Measurements from ENCODE around the gene NTNG1. TPM values are rescaled to one million over a fixed set of nuclear protein-coding genes. Genes with fewer than 3 reads are reported as not detected.

The NTNG1 gene
- total and polyA plus RNA-seq, 12 donors: 0.13 to 4.6 (median 2.8) TPM; not detected in 2

DNA sequence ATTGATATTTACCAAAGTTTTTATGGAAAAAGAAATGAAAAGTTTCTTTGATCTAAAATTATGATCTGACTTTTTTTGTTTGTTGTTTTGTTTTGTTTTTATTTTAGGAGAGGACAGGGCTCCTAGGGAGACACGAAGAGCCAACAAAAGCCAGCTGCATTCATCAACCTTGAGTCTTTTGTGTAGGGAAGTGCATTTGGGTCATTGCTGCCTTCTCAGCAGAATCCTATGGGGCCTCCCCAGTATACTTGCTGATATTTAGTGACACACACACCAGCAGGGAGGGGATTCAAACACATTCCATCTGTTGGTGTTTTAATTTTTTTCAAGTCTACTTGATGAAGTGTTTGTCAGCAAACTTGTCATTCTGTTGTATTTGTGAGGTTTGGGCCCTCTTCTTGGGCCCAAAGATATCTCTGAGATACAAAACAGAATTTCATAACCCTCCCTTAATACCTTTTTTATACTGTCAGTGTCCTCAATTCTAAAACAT, 203.5 kb downstream of the NTNG1 start:
- Histone ChIP-seq H3K27me3 (no peaks in the 10 kb centered on the region), H3K4me3 (no peak overlapping the region), H3K27ac (no peak overlapping the region), H3K4me1 (replicated peaks in 1 of 2) (no peaks in the 10 kb centered on the region), H3K36me3 (replicated peaks in 1 of 2) (no peaks in the 10 kb centered on the region), H3K9me3 (replicated peaks in 1 of 3) (no peaks in the 10 kb centered on the region)
- intact Hi-C loops (cut with DNase I): no loop called here
- TF ChIP-seq POLR2A (IDR thresholded peaks at IDR 0.05) (no peak), CTCF (IDR thresholded peaks at IDR 0.05) (no peak)
- 35 to 58% (median 39%) methylated on average over 1 of the region's 1 CpG for WGBS, 4 donors
- no peak for DNase-seq

DNA sequence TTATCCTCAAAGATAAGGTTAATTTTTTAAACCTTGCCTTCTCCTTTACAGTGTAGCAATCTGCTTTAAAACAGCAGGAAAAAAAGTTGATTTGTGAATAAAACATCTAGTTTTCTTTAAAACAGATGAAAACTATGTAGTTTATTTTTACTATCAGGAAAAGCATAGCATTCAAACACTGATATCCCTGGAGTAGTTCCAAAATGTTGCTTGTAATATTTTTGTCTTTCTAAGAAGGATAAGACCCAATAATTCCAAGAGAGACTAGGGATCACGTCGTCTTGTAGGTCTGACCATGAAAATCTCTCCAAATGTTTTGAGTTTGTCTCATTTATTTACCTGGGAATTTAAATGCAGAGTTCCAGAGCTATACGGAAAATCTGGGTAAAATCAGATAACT, 204.0 kb downstream of the NTNG1 start:
- no peak for DNase-seq
- H3K27me3 ChIP-seq: no peaks in the 10 kb centered on the region
- WGBS, 4 donors: 38 to 47% (median 45%) methylated on average over 3 of the region's 3 CpGs
- H3K27ac ChIP-seq: no peak overlapping the region
- H3K4me1 ChIP-seq (replicated peaks in 1 of 2): no peaks in the 10 kb centered on the region
- no peaks in the 10 kb centered on the region for H3K36me3 ChIP-seq (replicated peaks in 1 of 2)
- TF ChIP-seq POLR2A (IDR thresholded peaks at IDR 0.05): no peak
- TF ChIP-seq CTCF (IDR thresholded peaks at IDR 0.05): no peak
- no peak overlapping the region for H3K4me3 ChIP-seq
- intact Hi-C loops (cut with DNase I): no loop called here
- no peaks in the 10 kb centered on the region for H3K9me3 ChIP-seq (replicated peaks in 1 of 3)

DNA sequence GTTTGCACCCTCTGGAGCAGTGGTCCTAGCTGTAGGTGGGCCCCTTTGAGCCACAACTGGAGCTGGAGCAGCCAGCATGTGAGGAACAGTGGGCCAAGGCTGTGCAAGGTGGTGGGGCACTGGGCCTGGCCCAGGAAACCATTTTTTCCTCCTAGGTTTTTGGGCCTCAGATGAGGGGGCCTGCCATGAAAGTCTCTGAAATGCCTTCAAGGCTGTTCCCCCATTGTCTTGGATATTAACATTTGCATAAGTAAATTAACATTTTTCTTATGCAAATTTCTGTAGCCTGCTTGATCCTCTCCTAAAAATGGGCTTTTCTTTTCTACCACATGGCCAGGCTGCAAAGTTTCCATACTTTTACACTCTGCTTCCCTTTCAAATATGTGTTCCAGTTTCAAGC, 212.0 kb downstream of the NTNG1 start:
- Histone ChIP-seq H3K4me3 (no peak overlapping the region), H3K27me3 (no peaks in the 10 kb centered on the region), H3K36me3 (replicated peaks in 1 of 2) (no peaks in the 10 kb centered on the region), H3K9me3 (replicated peaks in 1 of 3) (no peaks in the 10 kb centered on the region), H3K4me1 (replicated peaks in 1 of 2) (no peaks in the 10 kb centered on the region), H3K27ac (no peak overlapping the region)
- TF ChIP-seq POLR2A (IDR thresholded peaks at IDR 0.05): no peak
- no peak for TF ChIP-seq CTCF (IDR thresholded peaks at IDR 0.05)
- intact Hi-C loops (cut with DNase I): no loop called here
- no peak for DNase-seq

DNA sequence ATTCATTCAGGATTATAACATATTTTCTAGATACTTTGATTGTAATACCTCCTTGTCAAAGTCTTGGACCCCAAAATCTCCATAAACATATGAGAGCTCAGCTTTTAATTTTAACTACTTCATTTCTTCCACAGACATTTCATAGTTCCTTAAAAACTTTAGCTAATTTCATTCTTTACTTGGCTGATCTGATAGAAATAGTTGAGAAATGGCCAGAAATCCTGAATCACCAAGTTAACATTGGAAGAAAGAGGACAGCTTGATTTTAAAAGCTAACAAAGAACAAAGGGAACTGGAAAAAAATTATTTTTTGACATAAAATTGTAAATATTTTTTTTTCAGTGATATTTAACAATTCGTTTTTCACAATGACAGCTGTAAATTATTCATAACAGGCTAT, 216.5 kb downstream of the NTNG1 start:
- Histone ChIP-seq H3K9me3 (replicated peaks in 1 of 3) (no peaks in the 10 kb centered on the region), H3K27me3 (no peaks in the 10 kb centered on the region), H3K4me1 (replicated peaks in 1 of 2) (no peaks in the 10 kb centered on the region), H3K4me3 (no peak overlapping the region), H3K27ac (no peak overlapping the region), H3K36me3 (replicated peaks in 1 of 2) (no peaks in the 10 kb centered on the region)
- TF ChIP-seq CTCF (IDR thresholded peaks at IDR 0.05) (no peak), POLR2A (IDR thresholded peaks at IDR 0.05) (no peak)
- intact Hi-C loops (cut with DNase I): no loop called here
- DNase-seq: no peak
- WGBS, 4 donors: 14 to 38% (median 29%) methylated on average over 1 of the region's 1 CpG
